GM12878 (cell line): ENCODE data around the gene NDUFA13. TPM values are rescaled to one million over a fixed set of nuclear protein-coding genes. Genes with fewer than 3 reads are reported as not detected.

Experiments
- ATAC-seq: fragments of 200-7000 bp; cut with Tn5 transposase; 3 replicates; pipeline ENCODE4 v1.9.1; 2020; ENCODE audit warnings: mild to moderate bottlenecking, moderate library complexity
- BruUV-seq: library from RNA; stranded (reverse); fragments of 400-500 nt; replicated peaks from 2 replicates; lab custom pipeline; 2021; lab: Mats Ljungman, UMichigan
- CTCF ChIA-PET: fragments of 300-600 bp; sonication (Branson Sonifier 250); formaldehyde crosslinking; extraction: SDS; loops from one replicate; lab custom pipeline; 2021; ENCODE audit warnings: inconsistent platforms; lab: Yijun Ruan, JAX
- POLR2A ChIA-PET: fragments of 350-600 bp; formaldehyde crosslinking; extraction: SDS; loops from one replicate; lab custom pipeline; 2021; ENCODE audit warnings: inconsistent platforms; lab: Charles Lee
- RAD21 ChIA-PET: fragments of 300-600 bp; sonication (Branson Sonifier 250); formaldehyde crosslinking; loops from one replicate; lab custom pipeline; 2023; ENCODE audit warnings: antibody characterized with exemption; ENCODE audit not compliant: unreplicated experiment; lab: Charles Lee
- SMC1A ChIA-PET: fragments of 300-600 bp; sonication (Branson Sonifier 250); formaldehyde crosslinking; loops from one replicate; lab custom pipeline; 2023; ENCODE audit not compliant: unreplicated experiment, uncharacterized antibody; lab: Charles Lee
- DNase-seq: peaks from one replicate; pipeline ENCODE4 v3.0.0-alpha.2; 2011; ENCODE audit warnings: low read depth, low spot score
- FAIRE-seq: peaks from 3 replicates; lab custom pipeline; 2011; peaks lifted over from hg19 to GRCh38; lab: Jason Lieb, UNC
- H2AFZ ChIP-seq: 2 replicates; pipeline ENCODE4 v1.6.0; 2011; ENCODE audit warnings: low read depth, low read length, control low read depth; ENCODE audit not compliant: control insufficient read depth
- H3K27ac ChIP-seq: 2 replicates; pipeline ENCODE4 v1.5.1; 2011; ENCODE audit warnings: control low read depth; ENCODE audit not compliant: control insufficient read depth, insufficient read depth
- H3K27me3 ChIP-seq, 2 experiments: replicated peaks in 1 of 2; 2 replicates each; pipeline versions ENCODE4 v1.6.0 to v1.6.1; 2011; ENCODE audit warnings: low read length in 1 of 2; ENCODE audit not compliant: control insufficient read depth in 2 of 2, insufficient read depth in 2 of 2
- H3K36me3 ChIP-seq, 2 experiments: 2 replicates each; pipeline ENCODE4 v1.5.1; 2011; ENCODE audit warnings: low read length in 1 of 2; ENCODE audit not compliant: control insufficient read depth in 2 of 2, insufficient read depth in 2 of 2
- H3K4me1 ChIP-seq: 2 replicates; pipeline ENCODE4 v1.6.1; 2011; ENCODE audit warnings: mild to moderate bottlenecking, low read length, moderate library complexity, mixed read lengths; ENCODE audit not compliant: control insufficient read depth, insufficient read depth
- H3K4me2 ChIP-seq: 2 replicates; pipeline ENCODE4 v1.6.0; 2011; ENCODE audit warnings: control low read depth; ENCODE audit not compliant: control insufficient read depth, insufficient read depth
- H3K4me3 ChIP-seq: fragments of 200-600 bp; sonication (generic); 2 replicates; pipeline ENCODE4 v1.5.1; 2016
- H3K79me2 ChIP-seq: 2 replicates; pipeline ENCODE4 v1.6.0; 2011; ENCODE audit warnings: low read length; ENCODE audit not compliant: control insufficient read depth, insufficient read depth
- H3K9ac ChIP-seq: 2 replicates; pipeline ENCODE4 v1.8.0; 2011; ENCODE audit warnings: low read length, control low read depth, mixed read lengths; ENCODE audit not compliant: control insufficient read depth, insufficient read depth
- H3K9me3 ChIP-seq: replicated peaks from 3 replicates; pipeline ENCODE4 v1.5.1; 2011; ENCODE audit warnings: mild to moderate bottlenecking, low read length; ENCODE audit not compliant: control insufficient read depth, insufficient read depth
- H4K20me1 ChIP-seq: 2 replicates; pipeline ENCODE4 v1.6.0; 2011; ENCODE audit not compliant: control insufficient read depth, insufficient read depth
- CEBPB ChIP-seq, 2 experiments: fragments of 150-350 bp in 1 of 2; IDR thresholded peaks; 2 replicates each; pipeline ENCODE4 v1.6.1; 2012 to 2014; ENCODE audit warnings: low read depth in 2 of 2, low read length in 2 of 2, borderline replicate concordance in 1 of 2, inconsistent platforms in 1 of 2
- MYB ChIP-seq: fragments of 150-350 bp; IDR thresholded peaks from 2 replicates; pipeline ENCODE4 v1.6.1; 2014; ENCODE audit warnings: mild to moderate bottlenecking, low read depth, low read length, borderline replicate concordance
- USF2 ChIP-seq: IDR thresholded peaks from 2 replicates; pipeline ENCODE4 v1.6.1; 2011; ENCODE audit warnings: low read depth, low read length, improper control_type of control experiment, borderline replicate concordance
- WGBS: methylation state at CpG from one replicate; pipeline ENCODE4 v1.1.6; 2016; ENCODE audit warnings: low lambda C conversion rate; ENCODE audit not compliant: insufficient replicate concordance, insufficient coverage; ENCODE audit errors: missing lambda C conversion rate; 5-methylcytosine and 5-hydroxymethylcytosine counted together
- in situ Hi-C: fragments of 300-500 bp; cut with MboI; formaldehyde crosslinking; loops from 9 replicates; pipeline ENCODE4 v1.14.3; 2018; ENCODE audit warnings: mixed read lengths
- intact Hi-C: fragments of 100-400 bp; cut with micrococcal nuclease; formaldehyde crosslinking; loops from one replicate; pipeline ENCODE4 v1.14.2; 2022; ENCODE audit not compliant: unreplicated experiment
- polyA plus RNA-seq, 11 experiments: library from polyadenylated mRNA; depleted of rRNA in 4 of 11; unstranded in 6 of 11; stranded (reverse) in 5 of 11; fragments of >200 nt; fragmentation: Nextera tagmentation in 4 of 11; fragmentation: Illumina TruSeq in 1 of 11; extraction: Ambion mirVana in 4 of 11; extraction: Trizol in 1 of 11; gene quantifications; 1 replicate in 1 of 11; 2 replicates in 10 of 11; pipeline versions ENCODE4 v1.2.1 to v1.2.3, GENCODE V29; 2011 to 2016; ENCODE audit warnings: inconsistent platforms in 2 of 11, missing spikeins in 2 of 11, low read depth in 1 of 11
- total RNA-seq, 4 experiments: library from RNA; depleted of rRNA in 3 of 4; stranded (reverse); fragments of >200 nt in 3 of 4; fragmentation: Illumina TruSeq in 1 of 4; extraction: Trizol in 1 of 4; gene quantifications; 2 replicates each; pipeline versions ENCODE4 v1.2.1 to v1.2.3, GENCODE V29; 2013 to 2021
- TF ChIP-seq, protein P1 (sequence below): fragments of 450-650 bp; IDR thresholded peaks from 2 replicates; pipeline ENCODE4 v1.6.1; 2017; ENCODE audit warnings: antibody characterized with exemption, mild to moderate bottlenecking, moderate library complexity

NDUFA13 gene
- total and polyA plus RNA-seq, 10 of the 15 experiments (the other 5 are each of a cell fraction or from before 2014, with no cell fraction given), result 224 to 586 (median 456) TPM

DNA sequence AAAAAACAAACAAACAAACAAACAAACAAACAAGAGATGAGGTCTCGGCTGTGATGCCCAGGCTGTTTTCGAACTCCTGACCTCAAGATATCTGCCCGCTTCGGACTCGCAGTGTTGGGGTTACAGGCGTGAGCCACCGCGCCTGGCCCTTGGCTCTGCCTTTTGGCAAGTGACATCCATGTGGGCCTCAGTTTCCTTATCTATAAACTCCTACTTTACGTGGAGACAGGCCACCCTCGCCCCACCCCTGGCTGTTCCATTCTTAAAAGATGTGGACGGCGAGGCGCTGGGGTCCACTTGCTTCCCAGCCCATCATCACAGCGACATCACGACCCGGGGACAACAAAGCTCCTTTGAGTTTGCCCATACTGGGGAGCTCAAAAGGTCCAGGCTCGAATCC is 2.3 kb upstream of the NDUFA13 start:
- ATAC-seq (no peak), DNase-seq (no peak), FAIRE-seq (no peak)
- no peak overlapping the region for H3K9ac ChIP-seq
- 0 out of 2 replicates have a peak, but pooled peaks cover 5% of the 10 kb centered on the region for H3K4me1 ChIP-seq
- TF ChIP-seq, protein P1, sequence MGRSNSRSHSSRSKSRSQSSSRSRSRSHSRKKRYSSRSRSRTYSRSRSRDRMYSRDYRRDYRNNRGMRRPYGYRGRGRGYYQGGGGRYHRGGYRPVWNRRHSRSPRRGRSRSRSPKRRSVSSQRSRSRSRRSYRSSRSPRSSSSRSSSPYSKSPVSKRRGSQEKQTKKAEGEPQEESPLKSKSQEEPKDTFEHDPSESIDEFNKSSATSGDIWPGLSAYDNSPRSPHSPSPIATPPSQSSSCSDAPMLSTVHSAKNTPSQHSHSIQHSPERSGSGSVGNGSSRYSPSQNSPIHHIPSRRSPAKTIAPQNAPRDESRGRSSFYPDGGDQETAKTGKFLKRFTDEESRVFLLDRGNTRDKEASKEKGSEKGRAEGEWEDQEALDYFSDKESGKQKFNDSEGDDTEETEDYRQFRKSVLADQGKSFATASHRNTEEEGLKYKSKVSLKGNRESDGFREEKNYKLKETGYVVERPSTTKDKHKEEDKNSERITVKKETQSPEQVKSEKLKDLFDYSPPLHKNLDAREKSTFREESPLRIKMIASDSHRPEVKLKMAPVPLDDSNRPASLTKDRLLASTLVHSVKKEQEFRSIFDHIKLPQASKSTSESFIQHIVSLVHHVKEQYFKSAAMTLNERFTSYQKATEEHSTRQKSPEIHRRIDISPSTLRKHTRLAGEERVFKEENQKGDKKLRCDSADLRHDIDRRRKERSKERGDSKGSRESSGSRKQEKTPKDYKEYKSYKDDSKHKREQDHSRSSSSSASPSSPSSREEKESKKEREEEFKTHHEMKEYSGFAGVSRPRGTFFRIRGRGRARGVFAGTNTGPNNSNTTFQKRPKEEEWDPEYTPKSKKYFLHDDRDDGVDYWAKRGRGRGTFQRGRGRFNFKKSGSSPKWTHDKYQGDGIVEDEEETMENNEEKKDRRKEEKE, result no peak
- TF ChIP-seq CEBPB (IDR thresholded peaks at IDR 0.05; ENCODE audit: borderline replicate concordance in 1 of 2, low read depth in 2 of 2, low read length in 2 of 2) (no peak), USF2 (no peak), MYB (no peak)
- no peak overlapping the region for H3K4me3 ChIP-seq
- H3K36me3 ChIP-seq, result no peaks in the 10 kb centered on the region
- H2AFZ ChIP-seq, result no peak overlapping the region
- 97% methylated on average over 17 of the region's 17 CpGs for WGBS
- H3K27ac ChIP-seq, result no peak overlapping the region
- CTCF ChIA-PET, result no interaction called here
- RAD21 ChIA-PET, result no interaction called here
- intact Hi-C loops, result no loop called here
- no peaks in the 10 kb centered on the region for H3K9me3 ChIP-seq
- SMC1A ChIA-PET, result no interaction called here
- in situ Hi-C loops, result no loop called here
- H3K4me2 ChIP-seq, result no peak overlapping the region
- H3K27me3 ChIP-seq, result no peaks in the 10 kb centered on the region
- POLR2A ChIA-PET, result interaction anchor here (0.6 kb wide), 1 partner anchor 445 kb away, joined by 3 read pairs; no protein-coding TSS in a partner anchor
- no peaks in the 10 kb centered on the region for H4K20me1 ChIP-seq
- BruUV-seq, result no TSS peak
- peaks cover 24% of the 10 kb centered on the region for H3K79me2 ChIP-seq
